Activated CD8-positive, alpha-beta T cell treated with anti-CD3 and anti-CD28 coated beads for 36 hours (primary cell): Measurements from ENCODE around the gene GAB1. TPM values are rescaled to one million over a fixed set of nuclear protein-coding genes. Genes with fewer than 3 reads are reported as not detected.

ENCODE experiments used
- ATAC-seq: fragments of 200-7000 bp; cut with Tn5 transposase; one replicate; pipeline ENCODE4 v1.10.0; 2021; ENCODE audit warnings: mild to moderate bottlenecking, moderate library complexity
- CTCF ChIA-PET: fragments of 350-600 bp; sonication (Branson Sonifier 250); formaldehyde crosslinking; loops from one replicate; lab custom pipeline; 2021; ENCODE audit warnings: antibody characterized with exemption; lab: Charles Lee
- POLR2A ChIA-PET: fragments of 350-600 bp; sonication (Branson Sonifier 250); formaldehyde crosslinking; loops from one replicate; lab custom pipeline; 2021; ENCODE audit warnings: antibody characterized with exemption; lab: Charles Lee
- DNase-seq: peaks from one replicate; pipeline ENCODE4 v3.0.0-alpha.2; 2020
- H3K27ac Mint-ChIP-seq: one replicate; pipeline ENCODE4 v1.8.0; 2021; ENCODE audit warnings: mild to moderate bottlenecking, mixed read lengths
- H3K27me3 Mint-ChIP-seq: one replicate; pipeline ENCODE4 v1.8.0; 2021; ENCODE audit warnings: mixed read lengths
- H3K36me3 Mint-ChIP-seq: one replicate; pipeline ENCODE4 v1.8.0; 2021; ENCODE audit warnings: low read depth, mixed read lengths
- H3K4me1 Mint-ChIP-seq: one replicate; pipeline ENCODE4 v1.8.0; 2021; ENCODE audit warnings: low read depth, mixed read lengths
- H3K4me3 Mint-ChIP-seq: one replicate; pipeline ENCODE4 v1.8.0; 2021; ENCODE audit warnings: mild to moderate bottlenecking, moderate library complexity, mixed read lengths
- H3K9me3 Mint-ChIP-seq: one replicate; pipeline ENCODE4 v1.8.0; 2021; ENCODE audit warnings: mixed read lengths
- intact Hi-C: fragments of 100-400 bp; cut with micrococcal nuclease; formaldehyde crosslinking; loops from one replicate; pipeline ENCODE4 v1.10.0; 2022
- total RNA-seq, 2 experiments: library from RNA; stranded (reverse); gene quantifications; one replicate each; pipeline ENCODE4 v1.2.3, GENCODE V29; 2021
- TF ChIP-seq, protein P1 (sequence below): fragments of 200-600 bp; IDR thresholded peaks from one replicate; pipeline ENCODE4 v1.8.0; 2022; ENCODE audit warnings: antibody characterized with exemption, mild to moderate bottlenecking

GAB1 gene
- total RNA-seq, 2 experiments from 2014 or later: 0.20 to 0.34 TPM

GRCh38 chr4:143404555-143404954 is 67.9 kb downstream of the GAB1 start:
- no peaks in the 10 kb centered on the region for H3K9me3 Mint-ChIP-seq

GRCh38 chr4:143405075-143405730 is 68.5 kb downstream of the GAB1 start:
- Mint-ChIP-seq H3K27ac (no peak overlapping the region), H3K27me3 (peaks cover 5% of the 10 kb centered on the region), H3K4me3 (no peak overlapping the region), H3K36me3 (no peaks in the 10 kb centered on the region), H3K4me1 (peaks cover 18% of the 10 kb centered on the region), H3K9me3 (no peaks in the 10 kb centered on the region)
- no peak for DNase-seq
- intact Hi-C loops: loop anchor here (10.0 kb wide), 1 partner anchor 90 kb away; no protein-coding TSS in a partner anchor
- no peak for ATAC-seq
- TF ChIP-seq, protein P1, sequence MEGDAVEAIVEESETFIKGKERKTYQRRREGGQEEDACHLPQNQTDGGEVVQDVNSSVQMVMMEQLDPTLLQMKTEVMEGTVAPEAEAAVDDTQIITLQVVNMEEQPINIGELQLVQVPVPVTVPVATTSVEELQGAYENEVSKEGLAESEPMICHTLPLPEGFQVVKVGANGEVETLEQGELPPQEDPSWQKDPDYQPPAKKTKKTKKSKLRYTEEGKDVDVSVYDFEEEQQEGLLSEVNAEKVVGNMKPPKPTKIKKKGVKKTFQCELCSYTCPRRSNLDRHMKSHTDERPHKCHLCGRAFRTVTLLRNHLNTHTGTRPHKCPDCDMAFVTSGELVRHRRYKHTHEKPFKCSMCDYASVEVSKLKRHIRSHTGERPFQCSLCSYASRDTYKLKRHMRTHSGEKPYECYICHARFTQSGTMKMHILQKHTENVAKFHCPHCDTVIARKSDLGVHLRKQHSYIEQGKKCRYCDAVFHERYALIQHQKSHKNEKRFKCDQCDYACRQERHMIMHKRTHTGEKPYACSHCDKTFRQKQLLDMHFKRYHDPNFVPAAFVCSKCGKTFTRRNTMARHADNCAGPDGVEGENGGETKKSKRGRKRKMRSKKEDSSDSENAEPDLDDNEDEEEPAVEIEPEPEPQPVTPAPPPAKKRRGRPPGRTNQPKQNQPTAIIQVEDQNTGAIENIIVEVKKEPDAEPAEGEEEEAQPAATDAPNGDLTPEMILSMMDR: no peak
- POLR2A ChIA-PET: no interaction called here
- CTCF ChIA-PET: no interaction called here

More at GRCh38 chr4:143404555-143404954, 67.9 kb downstream of the GAB1 start:
- no peak overlapping the region for H3K27ac Mint-ChIP-seq
- no peak for DNase-seq
- intact Hi-C loops: loop anchor here (10.0 kb wide), 1 partner anchor 90 kb away; no protein-coding TSS in a partner anchor
- no peak overlapping the region for H3K4me3 Mint-ChIP-seq
- ChIA-PET CTCF (interaction anchor here (1.1 kb wide), 1 partner anchor 63 kb away, joined by 3 read pairs; no protein-coding TSS in a partner anchor), POLR2A (no interaction called here)
- no peak for ATAC-seq
- peaks cover 5% of the 10 kb centered on the region for H3K27me3 Mint-ChIP-seq
- H3K36me3 Mint-ChIP-seq: no peaks in the 10 kb centered on the region
- H3K4me1 Mint-ChIP-seq: peaks cover 18% of the 10 kb centered on the region
- TF ChIP-seq, protein P1: no peak

- CTCF ChIA-PET: no interaction called here
- H3K27ac Mint-ChIP-seq: no peak overlapping the region
- peaks cover 9% of the 10 kb centered on the region for H3K27me3 Mint-ChIP-seq
- H3K36me3 Mint-ChIP-seq: no peaks in the 10 kb centered on the region
- peak; percentile 40 for DNase-seq
- no peaks in the 10 kb centered on the region for H3K9me3 Mint-ChIP-seq
- peaks cover 18% of the 10 kb centered on the region for H3K4me1 Mint-ChIP-seq
- no peak overlapping the region for H3K4me3 Mint-ChIP-seq
- POLR2A ChIA-PET: no interaction called here
- intact Hi-C loops: loop anchor here (10.0 kb wide), 1 partner anchor 88 kb away; no protein-coding TSS in a partner anchor
- no peak for ATAC-seq
- TF ChIP-seq, protein P1: no peak
Measured at GRCh38 chr4:143406523-143406922, 69.8 kb downstream of the GAB1 start.

GRCh38 chr4:143407474-143407873 is 70.8 kb downstream of the GAB1 start:
- Mint-ChIP-seq H3K4me1 (peaks cover 18% of the 10 kb centered on the region), H3K36me3 (no peaks in the 10 kb centered on the region), H3K4me3 (no peak overlapping the region), H3K27me3 (peaks cover 9% of the 10 kb centered on the region), H3K27ac (no peak overlapping the region), H3K9me3 (no peaks in the 10 kb centered on the region)
- intact Hi-C loops: loop anchor here (10.0 kb wide), 1 partner anchor 87 kb away; no protein-coding TSS in a partner anchor
- no peak for ATAC-seq
- ChIA-PET POLR2A (no interaction called here), CTCF (no interaction called here)
- no peak for DNase-seq
- TF ChIP-seq, protein P1: no peak

DNA sequence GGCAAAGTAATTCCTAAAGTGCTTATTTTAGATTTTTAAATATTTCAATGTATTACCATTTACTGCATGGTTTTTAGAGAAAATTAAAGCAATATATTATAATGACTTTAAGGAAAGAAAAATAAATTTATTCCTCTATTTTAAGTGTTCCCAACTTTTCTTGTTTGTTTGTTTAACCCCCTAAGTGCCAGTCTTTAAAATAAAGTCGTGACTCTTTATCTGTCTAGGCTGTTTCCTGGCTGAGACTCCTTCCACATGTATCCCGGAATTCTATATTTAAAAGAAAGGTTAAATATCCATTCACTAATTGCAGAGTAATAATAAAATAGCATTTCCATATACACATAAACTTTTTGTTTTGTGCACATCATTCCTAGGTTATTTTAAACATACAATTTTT is 71.2 kb downstream of the GAB1 start:
- Mint-ChIP-seq H3K36me3 (no peaks in the 10 kb centered on the region), H3K27me3 (peaks cover 9% of the 10 kb centered on the region), H3K27ac (no peak overlapping the region), H3K4me1 (peaks cover 18% of the 10 kb centered on the region), H3K9me3 (no peaks in the 10 kb centered on the region), H3K4me3 (no peak overlapping the region)
- intact Hi-C loops: loop anchor here (10.0 kb wide), 1 partner anchor 87 kb away; no protein-coding TSS in a partner anchor
- no peak for DNase-seq
- ChIA-PET POLR2A (no interaction called here), CTCF (no interaction called here)
- TF ChIP-seq, protein P1: no peak
- ATAC-seq: no peak
